Neuron (in vitro differentiated cells): Measurements from ENCODE around the gene C2orf49.

Experiments used
- H2AFZ ChIP-seq: one replicate; pipeline ENCODE4 v1.6.1; 2013; ENCODE audit warnings: low read depth, mild to moderate bottlenecking, inconsistent platforms, low read length, moderate library complexity
- H3K27me3 ChIP-seq: one replicate; pipeline ENCODE4 v1.6.1; 2013; ENCODE audit warnings: low read length; ENCODE audit not compliant: insufficient read depth
- H3K36me3 ChIP-seq: one replicate; pipeline ENCODE4 v1.6.1; 2013; ENCODE audit warnings: low read length; ENCODE audit not compliant: insufficient read depth
- H3K4me1 ChIP-seq: one replicate; pipeline ENCODE4 v1.6.1; 2013; ENCODE audit warnings: low read length; ENCODE audit not compliant: insufficient read depth
- H3K4me3 ChIP-seq: 2 replicates; pipeline ENCODE4 v1.5.1; 2013; ENCODE audit warnings: mild to moderate bottlenecking, low read length, moderate library complexity
- H3K9me3 ChIP-seq: one replicate; pipeline ENCODE4 v1.6.1; 2013; ENCODE audit warnings: low read length

The C2orf49 gene

GRCh38 chr2:105307550-105307949 is 29.8 kb upstream of the C2orf49 start:
- Histone ChIP-seq H3K9me3 (peaks cover 3% of the 10 kb centered on the region), H3K4me1 (peaks cover 8% of the 10 kb centered on the region), H3K27me3 (no peaks in the 10 kb centered on the region), H3K36me3 (peaks cover 17% of the 10 kb centered on the region), H3K4me3 (no peak overlapping the region), H2AFZ (no peak overlapping the region)

GRCh38 chr2:105307962-105308361 is 29.4 kb upstream of the C2orf49 start:
- Histone ChIP-seq H3K4me3 (no peak overlapping the region), H3K36me3 (peaks cover 14% of the 10 kb centered on the region), H3K27me3 (no peaks in the 10 kb centered on the region), H2AFZ (no peak overlapping the region), H3K9me3 (peaks cover 3% of the 10 kb centered on the region), H3K4me1 (peaks cover 8% of the 10 kb centered on the region)

GRCh38 chr2:105308382-105309146 is 28.8 kb upstream of the C2orf49 start:
- H3K27me3 ChIP-seq = no peaks in the 10 kb centered on the region
- H2AFZ ChIP-seq = no peak overlapping the region
- H3K4me1 ChIP-seq = peaks cover 8% of the 10 kb centered on the region
- H3K36me3 ChIP-seq = peaks cover 14% of the 10 kb centered on the region
- H3K4me3 ChIP-seq = no peak overlapping the region
- H3K9me3 ChIP-seq = peaks cover 3% of the 10 kb centered on the region

DNA sequence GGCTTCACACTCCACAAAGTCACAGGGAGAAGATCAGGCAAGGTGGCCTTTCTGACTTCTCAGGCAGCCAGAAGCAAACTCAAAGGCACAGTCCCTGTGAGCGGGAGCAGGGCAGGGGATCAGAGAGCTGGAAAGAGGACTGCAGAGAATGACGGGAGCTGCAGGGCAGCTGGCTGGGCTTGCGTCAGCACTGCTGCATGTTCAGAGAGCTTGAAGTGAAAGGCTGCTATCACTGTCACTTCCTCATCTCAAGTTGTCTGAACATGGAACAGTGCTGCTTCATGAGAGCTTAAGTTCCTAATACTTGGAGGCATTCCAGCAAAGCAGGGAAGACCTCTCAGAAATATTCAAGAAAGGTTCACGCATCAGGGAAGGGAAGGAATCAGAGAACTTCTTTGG is 28.2 kb upstream of the C2orf49 start:
- Histone ChIP-seq H3K4me3 (no peak overlapping the region), H3K36me3 (peaks cover 14% of the 10 kb centered on the region), H3K9me3 (peaks cover 3% of the 10 kb centered on the region)

DNA sequence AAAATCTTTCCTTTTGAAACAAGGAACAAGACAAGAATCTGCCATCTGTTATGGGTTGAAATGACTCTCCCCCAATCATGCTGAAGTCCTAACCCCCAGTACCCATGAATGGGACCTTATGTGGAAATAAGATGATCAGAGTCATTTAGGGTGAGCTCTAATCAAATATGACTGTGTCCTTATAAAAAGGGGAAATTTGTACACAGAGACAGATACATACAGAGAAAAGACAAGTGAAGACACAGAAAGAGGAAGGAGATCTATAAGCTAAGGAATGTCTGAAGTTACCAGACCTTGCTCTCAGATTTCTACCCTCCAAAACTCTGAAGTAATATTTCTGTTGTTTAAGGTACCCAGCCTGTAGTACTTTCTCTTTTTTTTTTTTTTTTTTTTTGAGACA is 23.5 kb upstream of the C2orf49 start:
- peaks cover 3% of the 10 kb centered on the region for H3K9me3 ChIP-seq
- no peak overlapping the region for H3K4me3 ChIP-seq
- no peaks in the 10 kb centered on the region for H3K27me3 ChIP-seq
- H3K4me1 ChIP-seq = peaks cover 3% of the 10 kb centered on the region
- no peak overlapping the region for H2AFZ ChIP-seq
- H3K36me3 ChIP-seq = no peaks in the 10 kb centered on the region

More for the DNA sequence above, 28.2 kb upstream of the C2orf49 start:
- Histone ChIP-seq H3K27me3 (no peaks in the 10 kb centered on the region), H3K4me1 (peaks cover 8% of the 10 kb centered on the region), H2AFZ (no peak overlapping the region)

DNA sequence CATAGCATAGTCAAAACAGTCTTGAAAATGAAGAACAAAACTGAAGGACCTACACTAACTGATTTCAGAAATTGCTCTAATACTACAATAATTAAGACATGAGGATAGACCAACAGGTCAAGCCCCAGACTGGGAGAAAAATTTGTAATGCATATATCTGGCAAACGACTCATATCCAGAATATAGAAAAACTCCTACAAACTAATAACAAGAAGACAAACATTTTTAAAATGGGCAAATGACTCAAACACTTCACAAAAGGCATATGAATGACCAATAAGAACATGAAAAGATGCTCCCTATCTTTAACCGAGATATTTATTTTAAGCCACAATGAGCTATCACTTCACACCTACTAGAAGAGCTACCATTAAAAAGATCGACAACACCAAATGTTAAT is 22.0 kb upstream of the C2orf49 start:
- no peaks in the 10 kb centered on the region for H3K36me3 ChIP-seq
- H2AFZ ChIP-seq = no peak overlapping the region
- H3K27me3 ChIP-seq = no peaks in the 10 kb centered on the region
- H3K9me3 ChIP-seq = peaks cover under 1% of the 10 kb centered on the region
- no peaks in the 10 kb centered on the region for H3K4me1 ChIP-seq
- no peak overlapping the region for H3K4me3 ChIP-seq

DNA sequence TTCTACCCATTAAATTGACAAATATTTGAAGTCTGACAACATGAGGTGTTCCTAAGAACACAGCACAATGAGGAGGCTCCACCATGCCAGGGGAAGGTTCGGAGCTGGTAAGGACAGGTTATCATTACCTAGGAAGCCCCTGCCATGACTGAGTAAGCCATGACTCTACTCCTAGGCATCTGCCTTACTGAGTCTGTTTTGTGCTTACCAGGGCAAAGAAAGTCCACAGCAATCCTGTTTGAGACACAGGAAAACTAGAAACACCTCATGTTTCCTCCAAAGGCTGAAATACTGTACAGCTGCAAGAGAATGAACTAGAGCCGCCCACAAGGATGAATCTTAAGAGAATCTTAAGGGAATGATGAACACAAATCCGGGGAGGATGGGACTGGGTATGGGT is 19.4 kb upstream of the C2orf49 start:
- H3K4me3 ChIP-seq = no peak overlapping the region
- H3K27me3 ChIP-seq = no peaks in the 10 kb centered on the region
- H3K9me3 ChIP-seq = no peaks in the 10 kb centered on the region
- no peaks in the 10 kb centered on the region for H3K4me1 ChIP-seq
- no peak overlapping the region for H2AFZ ChIP-seq
- no peaks in the 10 kb centered on the region for H3K36me3 ChIP-seq

DNA sequence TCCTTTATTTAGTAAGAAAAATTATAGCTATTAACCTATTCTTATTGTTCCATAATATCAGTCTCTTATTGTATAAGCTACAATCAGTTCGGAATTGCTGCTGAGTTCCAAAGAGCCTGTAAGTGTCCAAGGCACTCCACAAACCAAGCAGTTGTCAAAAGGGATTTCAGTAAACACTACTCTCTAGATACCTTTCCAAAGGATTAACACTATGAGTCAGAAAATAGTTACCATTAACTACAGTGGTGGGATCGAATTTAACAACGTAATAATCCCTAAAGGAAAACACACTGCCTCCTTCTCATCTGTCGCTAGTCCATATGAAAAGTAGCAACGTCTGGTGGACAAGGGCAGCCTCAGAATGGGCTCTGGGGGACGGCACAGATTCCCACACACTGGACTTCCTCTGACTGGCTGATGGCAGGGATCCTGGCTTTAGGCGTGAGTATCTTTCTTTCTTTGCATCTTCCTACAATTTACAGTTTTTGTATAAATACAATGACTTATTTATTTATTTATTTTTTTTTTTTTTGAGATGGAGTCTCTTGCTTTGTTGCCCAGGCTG is 16.6 kb upstream of the C2orf49 start:
- Histone ChIP-seq H3K36me3 (no peaks in the 10 kb centered on the region), H3K9me3 (no peaks in the 10 kb centered on the region), H3K4me3 (no peak overlapping the region), H3K27me3 (no peaks in the 10 kb centered on the region), H3K4me1 (no peaks in the 10 kb centered on the region), H2AFZ (no peak overlapping the region)

DNA sequence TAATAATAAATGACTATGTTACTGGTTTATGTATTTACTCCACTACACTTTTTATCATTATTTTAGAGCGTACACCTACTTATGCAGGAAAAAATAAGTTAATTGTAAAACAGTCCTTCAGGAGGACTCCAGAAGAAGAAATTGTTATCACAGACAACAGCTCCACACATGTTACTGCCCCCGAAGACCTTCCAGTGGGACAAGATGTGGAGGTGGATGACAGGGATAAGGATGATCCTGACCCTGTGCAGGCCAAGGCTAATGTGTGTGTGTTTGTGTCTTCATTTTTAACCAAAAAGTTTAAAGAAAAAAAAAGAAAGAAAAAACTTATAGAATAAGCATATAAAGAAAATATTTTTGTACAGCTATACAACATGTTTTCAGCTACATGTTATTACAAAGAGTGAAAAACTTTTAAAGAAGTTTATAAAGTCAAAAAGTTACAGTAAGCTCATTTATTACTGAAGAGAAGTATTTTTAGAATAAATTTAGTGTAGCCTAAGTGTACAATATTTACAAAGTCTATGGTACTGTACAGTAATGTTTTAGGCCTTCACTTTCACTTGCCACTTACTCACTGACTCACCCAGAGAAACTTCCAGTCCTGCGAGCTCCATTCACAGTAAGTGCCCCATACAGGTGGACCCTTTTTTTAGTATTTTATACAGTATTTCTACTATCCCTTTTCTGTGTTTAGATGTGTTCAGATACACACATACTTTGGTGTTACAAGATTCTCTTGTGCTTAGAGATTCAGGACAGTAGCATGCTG is 15.3 kb upstream of the C2orf49 start:
- Histone ChIP-seq H3K9me3 (no peaks in the 10 kb centered on the region), H3K36me3 (no peaks in the 10 kb centered on the region), H3K4me1 (no peaks in the 10 kb centered on the region), H3K4me3 (no peak overlapping the region), H2AFZ (no peak overlapping the region), H3K27me3 (no peaks in the 10 kb centered on the region)

DNA sequence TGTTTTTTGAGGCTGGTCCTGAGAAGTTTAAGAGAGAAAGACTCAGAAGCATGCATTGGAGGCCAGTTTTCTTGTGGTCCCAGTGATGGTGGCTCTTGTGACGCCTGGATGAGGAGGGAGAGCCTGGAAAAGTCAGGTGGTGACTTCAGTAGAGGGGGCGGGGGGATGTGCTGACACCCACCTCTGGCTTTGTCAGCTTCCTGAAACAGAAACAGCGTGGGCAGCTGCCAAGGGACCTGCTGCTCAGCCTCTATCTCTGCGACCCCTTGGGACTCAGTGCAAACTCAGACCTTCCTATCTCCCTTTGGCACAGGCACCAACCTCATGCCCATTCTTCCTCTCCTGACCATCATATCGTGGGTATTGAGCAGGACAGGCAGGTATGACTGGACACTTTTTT is 14.2 kb upstream of the C2orf49 start:
- Histone ChIP-seq H3K9me3 (no peaks in the 10 kb centered on the region), H3K4me3 (no peak overlapping the region), H3K4me1 (no peaks in the 10 kb centered on the region), H3K36me3 (no peaks in the 10 kb centered on the region), H2AFZ (no peak overlapping the region), H3K27me3 (no peaks in the 10 kb centered on the region)

- Histone ChIP-seq H2AFZ (no peak overlapping the region), H3K27me3 (no peaks in the 10 kb centered on the region), H3K4me1 (peaks cover 7% of the 10 kb centered on the region), H3K9me3 (no peaks in the 10 kb centered on the region), H3K4me3 (no peak overlapping the region), H3K36me3 (no peaks in the 10 kb centered on the region)
These were observed 13.2 kb upstream of the C2orf49 start for GRCh38 chr2:105324101-105324500.

- H3K4me3 ChIP-seq = no peak overlapping the region
- no peaks in the 10 kb centered on the region for H3K27me3 ChIP-seq
- H3K4me1 ChIP-seq = peaks cover 7% of the 10 kb centered on the region
- H2AFZ ChIP-seq = no peak overlapping the region
- no peaks in the 10 kb centered on the region for H3K9me3 ChIP-seq
- H3K36me3 ChIP-seq = no peaks in the 10 kb centered on the region
These were observed 12.6 kb upstream of the C2orf49 start for GRCh38 chr2:105324732-105325131.

- no peaks in the 10 kb centered on the region for H3K9me3 ChIP-seq
- H2AFZ ChIP-seq = no peak overlapping the region
- H3K4me3 ChIP-seq = no peak overlapping the region
- H3K36me3 ChIP-seq = no peaks in the 10 kb centered on the region
- H3K27me3 ChIP-seq = no peaks in the 10 kb centered on the region
- H3K4me1 ChIP-seq = peaks cover 13% of the 10 kb centered on the region
These were observed 11.9 kb upstream of the C2orf49 start for GRCh38 chr2:105325389-105325963.
